ENCODE measurements around the gene TMEM184C. TPM values are rescaled to one million over a fixed set of nuclear protein-coding genes. Genes with fewer than 3 reads are reported as not detected.

TMEM184C gene
- polyA plus RNA-seq (ENCODE audit: insufficient read length) = 20.1 TPM

- peak; percentile 79 for DNase-seq (ENCODE audit: low read depth)
Measured at GRCh38 chr4:147617173-147617840, at the start of gene TMEM184C. TSS of gene TMEM184C (plus strand) at chr4:147617397. CDS start at chr4:147617957, 560 bp downstream.

GRCh38 chr4:147570616-147571015, 46.6 kb upstream of the TMEM184C start:
- no peak for DNase-seq (ENCODE audit: low read depth)

- no peak for DNase-seq (ENCODE audit: low read depth)
Measured at GRCh38 chr4:147571036-147571770, 46.0 kb upstream of the TMEM184C start.

GRCh38 chr4:147576084-147576483, 41.1 kb upstream of the TMEM184C start:
- no peak for DNase-seq (ENCODE audit: low read depth)

- no peak for DNase-seq (ENCODE audit: low read depth)
Measured at GRCh38 chr4:147578051-147578476, 39.1 kb upstream of the TMEM184C start.

GRCh38 chr4:147578593-147578992, 38.6 kb upstream of the TMEM184C start:
- DNase-seq (ENCODE audit: low read depth) = no peak

- no peak for DNase-seq (ENCODE audit: low read depth)
Measured at GRCh38 chr4:147580396-147580795, 36.8 kb upstream of the TMEM184C start.

GRCh38 chr4:147581606-147582350, 35.4 kb upstream of the TMEM184C start:
- no peak for DNase-seq (ENCODE audit: low read depth)

GRCh38 chr4:147582386-147583060, 34.7 kb upstream of the TMEM184C start:
- no peak for DNase-seq (ENCODE audit: low read depth)

GRCh38 chr4:147583876-147584275, 33.3 kb upstream of the TMEM184C start:
- DNase-seq (ENCODE audit: low read depth) = no peak

- DNase-seq (ENCODE audit: low read depth) = no peak
Measured at GRCh38 chr4:147586032-147586431, 31.2 kb upstream of the TMEM184C start.

- DNase-seq (ENCODE audit: low read depth) = no peak
Measured at GRCh38 chr4:147586637-147587036, 30.6 kb upstream of the TMEM184C start.

GRCh38 chr4:147587041-147587440, 30.2 kb upstream of the TMEM184C start:
- DNase-seq (ENCODE audit: low read depth) = no peak

- DNase-seq (ENCODE audit: low read depth) = no peak
Measured at GRCh38 chr4:147589586-147589985, 27.6 kb upstream of the TMEM184C start.

- peak; percentile 47 for DNase-seq (ENCODE audit: low read depth)
Measured at GRCh38 chr4:147590249-147590920, 26.8 kb upstream of the TMEM184C start.

GRCh38 chr4:147591106-147591505, 26.1 kb upstream of the TMEM184C start:
- DNase-seq (ENCODE audit: low read depth) = no peak

- DNase-seq (ENCODE audit: low read depth) = no peak
Measured at GRCh38 chr4:147594107-147594506, 23.1 kb upstream of the TMEM184C start.

- no peak for DNase-seq (ENCODE audit: low read depth)
Measured at GRCh38 chr4:147594578-147594977, 22.6 kb upstream of the TMEM184C start.

- no peak for DNase-seq (ENCODE audit: low read depth)
Measured at GRCh38 chr4:147596377-147596776, 20.8 kb upstream of the TMEM184C start.

- no peak for DNase-seq (ENCODE audit: low read depth)
Measured at GRCh38 chr4:147596981-147597380, 20.2 kb upstream of the TMEM184C start.

GRCh38 chr4:147597561-147597960, 19.6 kb upstream of the TMEM184C start:
- no peak for DNase-seq (ENCODE audit: low read depth)
